HG03060 (cell line): Measurements from ENCODE around the gene SDK1.

Experiments
- ATAC-seq: cut with Tn5 transposase; IDR thresholded peaks from one replicate; pipeline ENCODE4 v1.9.1; 2021; ENCODE audit warnings: low read depth, moderate number of reproducible peaks; ENCODE audit not compliant: unreplicated experiment

Gene SDK1

GRCh38 chr7:4133491-4134044 is 832.5 kb downstream of the SDK1 start:
- no peak for ATAC-seq

GRCh38 chr7:4134204-4134603 is 833.2 kb downstream of the SDK1 start:
- ATAC-seq = no peak

DNA sequence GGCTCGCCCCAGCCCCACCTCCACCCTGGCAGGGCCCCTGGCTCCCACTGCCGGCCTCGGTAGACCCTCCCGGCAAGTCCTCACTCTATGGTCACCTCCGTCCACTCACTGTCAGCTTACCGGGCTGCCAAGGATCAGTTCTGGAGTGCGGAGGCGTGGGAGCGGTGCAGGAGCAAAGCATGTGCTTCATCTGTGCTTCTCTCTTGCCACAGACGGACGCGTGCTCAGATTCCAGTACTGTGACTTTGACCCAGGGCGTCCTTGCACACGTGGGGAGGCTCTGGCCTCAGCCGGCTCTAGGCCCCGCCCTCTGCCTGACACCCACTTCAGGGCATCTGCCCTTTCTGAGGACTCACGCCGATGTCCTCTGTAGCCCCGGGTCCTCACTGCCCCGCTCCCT is 833.6 kb downstream of the SDK1 start:
- ATAC-seq = no peak

- ATAC-seq = no peak
These were observed 834.2 kb downstream of the SDK1 start for GRCh38 chr7:4135301-4135700.

DNA sequence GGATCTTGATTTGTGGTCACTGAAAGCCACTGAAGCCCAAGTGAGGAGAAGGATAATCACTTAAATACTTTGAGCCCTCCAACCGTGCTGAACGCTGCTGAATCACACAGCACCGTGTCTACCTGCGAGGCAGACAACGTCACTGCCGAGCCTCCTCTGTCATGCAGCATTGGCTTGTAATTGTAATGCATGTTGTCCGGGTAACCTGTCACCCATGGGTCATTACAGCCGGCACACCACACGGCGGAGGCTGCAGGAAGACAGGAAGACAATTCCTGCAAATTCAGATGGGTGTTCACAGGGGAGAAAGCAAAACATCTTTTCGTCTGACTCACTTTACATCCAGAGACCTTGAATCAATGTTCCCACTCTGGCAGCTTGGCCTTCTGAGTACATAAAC is 835.0 kb downstream of the SDK1 start:
- no peak for ATAC-seq

GRCh38 chr7:4136501-4137110 is 835.6 kb downstream of the SDK1 start:
- no peak for ATAC-seq

DNA sequence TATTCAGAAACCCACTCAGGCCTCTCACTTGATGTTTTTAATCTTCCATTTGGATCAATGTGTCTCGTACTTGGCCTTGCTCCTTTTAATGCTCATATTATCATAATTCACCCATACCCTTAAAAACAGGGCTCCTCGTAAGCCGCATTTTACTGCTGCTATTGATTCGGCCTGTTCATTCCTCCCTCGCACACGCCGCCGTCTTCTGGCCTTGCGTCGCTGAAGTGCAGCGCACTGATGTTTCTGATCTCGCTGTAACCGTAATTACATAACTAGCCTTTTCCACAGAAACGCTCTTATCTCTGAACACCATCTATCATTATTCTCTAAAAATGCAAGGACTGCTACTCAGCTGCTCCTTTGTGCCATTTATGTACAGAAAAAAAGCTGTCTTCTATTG is 836.5 kb downstream of the SDK1 start:
- no peak for ATAC-seq

DNA sequence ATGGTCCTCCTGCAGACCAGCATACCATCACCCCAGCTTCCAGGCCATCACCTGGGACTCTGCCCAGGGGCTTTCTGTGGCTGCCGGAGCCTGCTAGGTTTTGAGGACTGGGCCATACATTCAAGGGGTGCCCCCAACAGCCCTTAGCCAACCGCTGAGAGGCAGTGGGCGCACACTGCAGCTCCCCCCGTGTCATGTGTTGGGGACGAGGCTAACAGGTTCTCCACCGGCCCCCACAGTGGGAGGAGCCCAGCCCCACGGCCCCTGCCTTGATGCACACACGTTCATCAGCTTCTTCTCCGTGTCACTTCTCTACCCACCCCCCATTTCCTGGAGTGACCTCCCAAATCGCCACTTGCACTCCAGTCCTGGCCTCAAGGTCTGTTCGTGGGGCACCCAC is 837.8 kb downstream of the SDK1 start:
- ATAC-seq = no peak

GRCh38 chr7:4139656-4140625 is 838.9 kb downstream of the SDK1 start:
- ATAC-seq = no peak

DNA sequence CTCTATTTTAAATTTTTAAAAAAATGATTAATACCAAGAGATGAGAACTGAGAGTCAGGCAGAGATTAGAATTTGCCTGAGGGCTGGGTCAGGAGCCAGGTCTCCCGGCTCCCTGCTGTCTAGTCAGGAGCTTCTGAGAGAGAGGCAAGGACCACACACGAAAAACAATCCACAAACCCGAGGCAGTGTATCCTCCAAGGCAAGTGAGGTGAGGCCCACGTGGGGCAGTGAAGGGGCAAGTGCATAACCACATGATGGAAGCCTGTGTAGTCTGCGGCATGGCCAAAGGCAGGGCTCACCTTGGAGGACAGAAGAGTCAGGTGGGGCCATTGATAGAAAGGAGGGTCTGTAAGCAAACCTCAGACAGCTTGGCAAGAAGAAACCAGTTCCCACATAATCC is 839.9 kb downstream of the SDK1 start:
- no peak for ATAC-seq

GRCh38 chr7:4143006-4143405 is 842.0 kb downstream of the SDK1 start:
- ATAC-seq = no peak

GRCh38 chr7:4143511-4144171 is 842.6 kb downstream of the SDK1 start:
- no peak for ATAC-seq

DNA sequence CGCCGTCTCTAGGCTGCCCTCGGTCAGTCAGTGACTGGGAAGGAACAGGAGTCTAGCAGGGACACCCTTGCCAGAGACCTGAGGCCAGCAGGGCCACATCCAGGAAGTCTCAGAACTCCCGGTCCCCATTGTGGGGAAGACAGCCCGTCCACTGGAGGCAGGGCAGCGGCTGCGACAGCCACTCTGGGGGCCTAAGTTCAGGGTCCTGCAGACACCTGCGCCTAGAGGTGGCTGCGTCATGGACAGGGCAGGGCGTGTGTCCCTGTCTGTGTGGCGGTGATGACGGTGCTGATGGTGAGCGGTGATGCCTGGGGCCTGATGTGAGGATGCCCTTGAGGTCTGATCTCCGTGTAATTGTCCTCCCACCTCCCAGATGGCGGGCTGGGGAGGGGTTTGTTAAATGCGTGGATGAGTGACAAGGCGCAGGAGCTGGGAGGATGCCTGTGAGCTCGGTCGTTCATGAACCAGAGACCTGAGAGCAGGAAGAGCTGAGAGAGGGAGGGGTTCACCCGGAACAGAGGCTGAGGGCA is 843.2 kb downstream of the SDK1 start:
- no peak for ATAC-seq

DNA sequence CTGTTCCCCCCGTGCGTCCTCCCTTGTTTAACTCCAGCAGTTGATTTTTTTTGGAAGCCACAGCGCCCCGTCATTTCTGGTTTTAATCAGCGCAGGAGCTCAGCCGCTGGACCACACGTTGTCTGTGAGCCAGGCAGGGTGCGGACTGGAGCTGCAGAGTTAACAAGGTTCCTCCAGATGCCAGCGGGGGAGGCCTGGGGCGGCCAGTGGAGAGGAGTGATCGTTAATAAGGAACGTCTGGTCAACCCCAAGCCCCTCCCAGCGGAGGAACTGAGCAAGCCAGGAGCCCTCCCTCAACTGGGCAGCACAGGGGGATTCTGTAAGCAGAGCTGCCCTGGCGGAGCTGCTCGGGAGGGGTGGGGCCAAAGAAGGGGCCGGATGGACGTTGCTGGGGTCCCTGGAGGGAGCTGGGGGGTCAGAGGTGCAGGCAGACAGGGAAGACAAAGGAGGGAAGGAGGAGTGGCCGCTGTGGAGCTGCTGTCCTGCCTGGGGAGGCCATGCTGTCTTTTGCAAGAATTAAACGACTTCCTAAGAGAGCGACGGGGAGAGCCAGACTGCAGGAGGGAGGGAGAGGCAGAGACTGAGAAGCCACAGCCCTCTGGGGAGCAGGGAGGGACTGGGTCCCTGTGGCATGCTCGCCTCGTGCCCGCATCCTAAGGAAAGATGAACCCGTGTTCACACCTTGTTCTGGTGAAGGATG is 843.9 kb downstream of the SDK1 start:
- no peak for ATAC-seq

GRCh38 chr7:4145576-4145975 is 844.5 kb downstream of the SDK1 start:
- ATAC-seq = no peak

DNA sequence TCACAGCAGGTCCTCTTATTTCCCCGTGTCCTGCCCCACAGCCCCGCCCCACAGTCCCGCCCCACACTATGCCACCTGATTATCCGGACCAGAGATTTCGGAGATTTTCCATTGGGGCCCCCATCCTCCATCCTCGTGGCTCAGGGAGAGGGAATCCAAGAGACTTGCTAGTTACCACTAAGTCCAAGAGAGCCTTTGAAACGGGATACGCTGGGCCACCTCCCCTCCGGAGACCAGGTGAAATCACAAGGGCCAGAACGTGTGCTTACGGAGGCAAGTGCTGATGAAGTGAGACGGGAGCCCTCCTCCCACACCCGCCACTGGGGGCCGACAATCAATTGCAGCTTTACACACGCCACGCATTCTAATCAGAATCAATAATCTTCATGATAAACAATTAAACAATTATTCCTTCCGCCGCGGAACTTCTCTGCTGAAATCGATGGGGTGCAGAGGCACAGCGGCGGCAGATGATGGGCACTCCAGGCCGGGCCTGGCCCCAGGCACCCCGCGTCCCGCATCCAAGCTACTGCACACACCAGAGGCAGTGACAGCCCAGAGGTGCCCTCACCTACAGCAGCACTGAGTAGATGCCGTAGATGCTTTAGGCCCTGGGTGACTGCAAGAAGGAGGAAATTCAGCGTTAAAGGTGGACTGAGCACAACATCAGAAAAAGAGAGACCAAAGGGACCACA is 847.0 kb downstream of the SDK1 start:
- no peak for ATAC-seq

GRCh38 chr7:4149236-4149635 is 848.2 kb downstream of the SDK1 start:
- no peak for ATAC-seq

DNA sequence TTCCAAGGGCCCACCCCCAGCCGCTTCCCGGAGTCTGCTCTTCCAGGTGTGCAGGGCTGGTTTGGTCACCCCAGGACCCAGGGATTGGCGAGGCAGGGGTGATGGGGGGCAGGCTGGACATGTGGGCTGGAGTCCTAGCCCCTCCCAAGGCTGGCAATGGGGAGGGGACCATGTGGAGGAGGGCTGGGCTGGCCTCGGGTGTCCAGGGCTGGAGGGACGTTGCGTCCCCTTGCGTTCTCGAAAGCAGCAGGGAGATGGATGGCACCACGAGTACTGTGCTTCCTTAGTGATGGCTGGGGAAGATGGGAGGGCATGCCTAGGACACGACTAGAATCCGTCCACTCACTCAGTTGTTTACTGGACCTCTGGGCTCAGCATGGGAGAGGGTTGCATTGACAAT is 848.6 kb downstream of the SDK1 start:
- no peak for ATAC-seq

- ATAC-seq = no peak
These were observed 849.7 kb downstream of the SDK1 start for GRCh38 chr7:4150731-4151130.

DNA sequence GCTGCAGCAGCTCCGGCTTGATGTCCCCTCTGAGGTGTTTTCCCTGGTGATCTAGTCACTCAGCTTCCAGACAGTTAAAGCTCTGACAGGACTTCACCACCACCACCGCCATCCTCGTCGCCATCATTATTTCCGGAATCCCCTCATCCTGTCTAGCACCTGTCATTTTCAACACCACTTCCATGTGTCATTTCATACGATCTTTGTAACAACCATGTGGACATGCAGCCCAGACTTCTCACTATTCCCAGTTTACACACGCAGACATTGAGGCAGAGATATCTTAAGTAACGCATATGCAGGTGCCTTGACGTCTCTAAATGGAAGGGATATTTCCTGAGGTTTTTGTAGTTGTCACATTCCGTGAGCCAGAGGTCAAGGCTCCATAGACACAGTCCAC is 850.5 kb downstream of the SDK1 start:
- ATAC-seq = no peak
